PC-3 (cell line): ENCODE data around the gene DRC1. TPM values are rescaled to one million over a fixed set of nuclear protein-coding genes. Genes with fewer than 3 reads are reported as not detected.

Source experiments
- ATAC-seq: fragments of 200-7000 bp; cut with Tn5 transposase; 2 replicates; pipeline ENCODE4 v1.9.1; 2020; ENCODE audit warnings: mild to moderate bottlenecking, moderate library complexity
- BruUV-seq: library from RNA; stranded (reverse); fragments of 400-500 nt; replicated peaks from 2 replicates; lab custom pipeline; 2021; lab: Mats Ljungman, UMichigan
- CTCF ChIA-PET: fragments of 300-600 bp; sonication (Branson Sonifier 250); formaldehyde crosslinking; loops from one replicate; lab custom pipeline; 2022; ENCODE audit warnings: antibody characterized with exemption; lab: Charles Lee
- POLR2A ChIA-PET: fragments of 300-600 bp; sonication (Branson Sonifier 250); formaldehyde crosslinking; loops from one replicate; lab custom pipeline; 2022; ENCODE audit warnings: antibody characterized with exemption; ENCODE audit not compliant: unreplicated experiment; lab: Charles Lee
- DNase-seq: peaks from one replicate; pipeline ENCODE4 v3.0.0-alpha.2; 2015
- H2AFZ ChIP-seq: fragments of 300-600 bp; sonication (generic); 2 replicates; pipeline ENCODE4 v1.6.0; 2016; ENCODE audit warnings: antibody characterized with exemption, low read length
- H3F3A ChIP-seq: fragments of 300-600 bp; sonication (generic); one replicate; pipeline ENCODE4 v1.6.0; 2017; ENCODE audit warnings: antibody characterized with exemption, low read length, control low read depth, mild to moderate bottlenecking; ENCODE audit not compliant: unreplicated experiment
- H3K27ac ChIP-seq: fragments of 300-600 bp; sonication (generic); 2 replicates; pipeline ENCODE4 v1.5.1; 2016; ENCODE audit warnings: mild to moderate bottlenecking, low read length
- H3K27me3 ChIP-seq: fragments of 300-600 bp; sonication (generic); 2 replicates; pipeline ENCODE4 v1.6.1; 2016; ENCODE audit warnings: low read length, mixed read lengths
- H3K36me3 ChIP-seq: fragments of 300-600 bp; sonication (generic); 2 replicates; pipeline ENCODE4 v1.6.1; 2016; ENCODE audit warnings: low read depth, mixed run types, low read length, mixed read lengths
- H3K4me1 ChIP-seq: fragments of 300-600 bp; sonication (generic); 2 replicates; pipeline ENCODE4 v1.5.1; 2016; ENCODE audit warnings: low read length; ENCODE audit not compliant: insufficient read depth
- H3K4me2 ChIP-seq: fragments of 300-600 bp; sonication (generic); 2 replicates; pipeline ENCODE4 v1.6.0; 2016; ENCODE audit warnings: low read length
- H3K4me3 ChIP-seq: fragments of 300-600 bp; sonication (generic); 2 replicates; pipeline ENCODE4 v1.5.1; 2016; ENCODE audit warnings: mild to moderate bottlenecking, low read length, mixed read lengths
- H3K79me2 ChIP-seq: fragments of 300-600 bp; sonication (generic); 2 replicates; pipeline ENCODE4 v1.6.1; 2017; ENCODE audit warnings: low read length, mixed read lengths
- H3K9ac ChIP-seq: fragments of 300-600 bp; sonication (generic); 2 replicates; pipeline ENCODE4 v1.6.0; 2016; ENCODE audit warnings: mild to moderate bottlenecking, low read length
- H3K9me2 ChIP-seq: fragments of 300-600 bp; sonication (generic); replicated peaks from 2 replicates; pipeline ENCODE4 v1.6.1; 2016; ENCODE audit warnings: mixed run types, low read length, mixed read lengths
- H3K9me3 ChIP-seq: fragments of 300-600 bp; sonication (generic); 2 replicates; pipeline ENCODE4 v1.6.1; 2016; ENCODE audit warnings: low read length, mixed read lengths
- H4K20me1 ChIP-seq: fragments of 300-600 bp; sonication (generic); 2 replicates; pipeline ENCODE4 v1.6.1; 2016; ENCODE audit warnings: low read length, mixed read lengths
- EZH2 ChIP-seq: fragments of 300-600 bp; sonication (generic); IDR thresholded peaks from one replicate; pipeline ENCODE4 v1.6.1; 2017; ENCODE audit warnings: antibody characterized with exemption, mild to moderate bottlenecking, low read length; ENCODE audit not compliant: unreplicated experiment
- EZH2phosphoT487 ChIP-seq: fragments of 300-600 bp; sonication (generic); IDR thresholded peaks from 2 replicates; pipeline ENCODE4 v1.6.1; 2018; ENCODE audit warnings: mild to moderate bottlenecking, antibody characterized with exemption, low read length, borderline replicate concordance
- intact Hi-C: fragments of 100-400 bp; cut with micrococcal nuclease; formaldehyde crosslinking; loops from 2 replicates; pipeline ENCODE4 v1.9.0; 2023
- total RNA-seq: library from RNA; depleted of rRNA; stranded (reverse); fragments of >200 nt; gene quantifications from 2 replicates; pipeline ENCODE4 v1.2.3, GENCODE V29; 2014
- TF ChIP-seq, protein P1 (sequence below): fragments of 300-600 bp; sonication (generic); conservative IDR thresholded peaks from 2 replicates; pipeline ENCODE4 v1.5.1; 2017; ENCODE audit warnings: antibody characterized with exemption, low read depth, mild to moderate bottlenecking, low read length

DRC1 gene
- total RNA-seq, 1 experiment from 2014 or later = not detected

DNA sequence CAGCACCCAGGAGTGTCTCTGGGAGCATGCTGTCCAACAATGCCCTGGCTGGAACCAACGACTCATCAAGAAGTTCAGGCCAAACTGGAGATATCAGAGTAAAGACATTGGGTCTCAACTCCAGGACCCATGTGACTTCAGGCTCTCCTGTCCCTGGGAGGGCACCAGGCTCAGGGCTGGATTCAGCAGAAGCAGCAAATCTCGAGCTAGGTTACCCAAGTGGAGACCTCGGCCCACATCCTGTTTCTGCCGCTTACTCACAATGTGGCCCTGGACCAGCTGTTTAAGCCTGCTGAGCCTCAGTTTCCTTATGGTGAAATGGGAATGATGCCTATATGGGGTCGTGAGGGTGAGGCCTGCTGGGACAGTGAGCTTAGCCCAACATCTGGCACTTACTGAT lies 85.5 kb downstream of the DRC1 start:
- H3K27me3 ChIP-seq = peaks cover 3% of the 10 kb centered on the region; the same call in 1 of the 2 replicates
- no peaks in the 10 kb centered on the region for H3K79me2 ChIP-seq
- ATAC-seq (no peak), DNase-seq (no peak)
- TF ChIP-seq, protein P1, sequence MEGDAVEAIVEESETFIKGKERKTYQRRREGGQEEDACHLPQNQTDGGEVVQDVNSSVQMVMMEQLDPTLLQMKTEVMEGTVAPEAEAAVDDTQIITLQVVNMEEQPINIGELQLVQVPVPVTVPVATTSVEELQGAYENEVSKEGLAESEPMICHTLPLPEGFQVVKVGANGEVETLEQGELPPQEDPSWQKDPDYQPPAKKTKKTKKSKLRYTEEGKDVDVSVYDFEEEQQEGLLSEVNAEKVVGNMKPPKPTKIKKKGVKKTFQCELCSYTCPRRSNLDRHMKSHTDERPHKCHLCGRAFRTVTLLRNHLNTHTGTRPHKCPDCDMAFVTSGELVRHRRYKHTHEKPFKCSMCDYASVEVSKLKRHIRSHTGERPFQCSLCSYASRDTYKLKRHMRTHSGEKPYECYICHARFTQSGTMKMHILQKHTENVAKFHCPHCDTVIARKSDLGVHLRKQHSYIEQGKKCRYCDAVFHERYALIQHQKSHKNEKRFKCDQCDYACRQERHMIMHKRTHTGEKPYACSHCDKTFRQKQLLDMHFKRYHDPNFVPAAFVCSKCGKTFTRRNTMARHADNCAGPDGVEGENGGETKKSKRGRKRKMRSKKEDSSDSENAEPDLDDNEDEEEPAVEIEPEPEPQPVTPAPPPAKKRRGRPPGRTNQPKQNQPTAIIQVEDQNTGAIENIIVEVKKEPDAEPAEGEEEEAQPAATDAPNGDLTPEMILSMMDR = no peak
- TF ChIP-seq EZH2 = no peak
- H3K9me2 ChIP-seq = no peaks in the 10 kb centered on the region
- no TSS peak for BruUV-seq
- no peak overlapping the region for H3K9ac ChIP-seq
- H3K4me3 ChIP-seq = no peak overlapping the region
- no peaks in the 10 kb centered on the region for H3K9me3 ChIP-seq
- intact Hi-C loops = no loop called here
- H3K36me3 ChIP-seq = no peaks in the 10 kb centered on the region
- H3K4me1 ChIP-seq = no peaks in the 10 kb centered on the region
- CTCF ChIA-PET = no interaction called here
- H3K27ac ChIP-seq = no peak overlapping the region
- POLR2A ChIA-PET = no interaction called here
- no peaks in the 10 kb centered on the region for H3F3A ChIP-seq
- H2AFZ ChIP-seq = no peak overlapping the region
- no peaks in the 10 kb centered on the region for H4K20me1 ChIP-seq
- no peak overlapping the region for H3K4me2 ChIP-seq

DNA sequence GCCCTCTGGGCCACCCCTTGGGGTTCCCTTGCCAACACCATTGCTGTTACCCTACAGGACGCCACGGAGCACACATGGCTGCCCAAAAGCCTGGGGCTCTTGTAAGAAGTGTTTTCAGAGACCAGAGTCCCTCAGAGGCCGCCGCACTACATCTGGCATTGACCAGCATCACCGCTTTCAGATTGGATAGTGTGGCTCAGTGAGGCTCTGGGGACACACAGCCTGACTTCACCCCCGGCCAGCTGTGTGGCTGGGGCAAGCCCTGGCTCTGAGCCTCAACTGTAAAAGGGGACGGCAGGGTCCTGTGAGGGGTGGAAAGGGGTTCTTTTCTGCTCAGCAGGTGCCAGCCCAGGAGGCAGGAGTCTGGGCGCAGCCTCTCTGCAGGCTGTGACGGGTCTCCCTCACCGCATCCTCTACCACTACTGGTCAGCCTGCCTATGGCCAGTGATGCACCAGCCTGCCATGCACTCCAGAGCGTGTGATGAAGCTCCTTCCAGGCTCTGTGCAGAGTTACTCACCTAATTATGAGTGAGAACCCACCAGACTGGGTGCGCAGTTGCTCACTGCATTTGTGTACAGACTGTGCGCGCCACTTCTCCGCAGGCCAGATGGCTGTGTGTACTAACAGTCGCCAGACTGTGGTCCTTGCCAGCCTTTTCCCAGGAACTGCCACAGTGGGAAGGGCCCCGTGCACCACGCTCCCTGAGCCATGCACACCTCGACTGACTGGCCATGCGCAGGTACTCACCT lies 86.9 kb downstream of the DRC1 start:
- no peak overlapping the region for H3K4me3 ChIP-seq
- no peak overlapping the region for H3K27ac ChIP-seq
- intact Hi-C loops = no loop called here
- no peaks in the 10 kb centered on the region for H3K36me3 ChIP-seq
- BruUV-seq = no TSS peak
- ChIA-PET POLR2A (no interaction called here), CTCF (no interaction called here)
- no peaks in the 10 kb centered on the region for H4K20me1 ChIP-seq
- no peak overlapping the region for H3K4me2 ChIP-seq
- DNase-seq = no peak
- TF ChIP-seq EZH2phosphoT487 (no peak), EZH2 (no peak)
- TF ChIP-seq, protein P1 = no peak
- H3K27me3 ChIP-seq = peaks cover 3% of the 10 kb centered on the region; the same call in 1 of the 2 replicates
- no peaks in the 10 kb centered on the region for H3K79me2 ChIP-seq
- H3F3A ChIP-seq = no peaks in the 10 kb centered on the region
- H3K9ac ChIP-seq = no peak overlapping the region
- no peaks in the 10 kb centered on the region for H3K9me3 ChIP-seq
- H3K9me2 ChIP-seq = no peaks in the 10 kb centered on the region
- ATAC-seq = no peak
- H3K4me1 ChIP-seq = no peaks in the 10 kb centered on the region
- no peak overlapping the region for H2AFZ ChIP-seq

DNA sequence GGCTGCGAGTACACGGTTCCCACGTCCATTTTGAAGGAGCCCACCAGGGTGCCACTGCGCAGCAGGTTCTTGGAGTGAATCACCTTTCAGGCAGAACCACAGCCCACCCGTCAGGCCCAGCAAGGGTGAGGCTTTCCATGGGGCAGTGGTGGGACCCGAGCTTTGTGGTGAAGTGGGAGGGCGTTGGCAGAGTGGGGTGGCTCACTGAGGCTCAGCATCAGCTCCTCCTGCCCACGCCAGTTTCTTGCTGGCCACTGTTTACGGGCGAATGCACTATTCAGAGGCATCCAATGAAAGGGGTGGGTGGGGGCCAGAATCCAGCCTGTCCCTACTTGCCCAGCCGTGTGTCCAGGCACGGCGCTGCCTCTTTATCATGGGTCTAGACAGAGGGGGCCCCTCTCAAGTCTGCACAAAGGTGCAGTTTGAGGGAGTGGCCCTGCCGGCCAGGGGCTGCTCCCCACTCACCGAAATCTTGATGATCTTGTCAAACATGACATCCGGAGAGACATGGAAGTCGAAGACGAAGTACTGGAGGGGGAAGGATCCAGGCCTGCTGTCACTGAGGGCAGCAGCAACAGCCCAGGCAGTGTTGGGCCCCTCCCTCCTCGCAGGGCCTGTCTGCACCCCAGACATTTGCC lies 87.6 kb downstream of the DRC1 start:
- Histone ChIP-seq H3K4me2 (no peak overlapping the region), H4K20me1 (no peaks in the 10 kb centered on the region), H3K27me3 (peaks cover 3% of the 10 kb centered on the region; the same call in 1 of the 2 replicates), H3K36me3 (no peaks in the 10 kb centered on the region), H3K79me2 (no peaks in the 10 kb centered on the region), H3K27ac (no peak overlapping the region), H3K9me3 (no peaks in the 10 kb centered on the region), H3K4me1 (no peaks in the 10 kb centered on the region), H2AFZ (no peak overlapping the region), H3K4me3 (no peak overlapping the region), H3K9ac (no peak overlapping the region), H3K9me2 (no peaks in the 10 kb centered on the region), H3F3A (no peaks in the 10 kb centered on the region)
- ATAC-seq = no peak
- ChIA-PET POLR2A (no interaction called here), CTCF (no interaction called here)
- BruUV-seq = no TSS peak
- intact Hi-C loops = no loop called here
- TF ChIP-seq, protein P1 = no peak
- TF ChIP-seq EZH2 = no peak
- no peak for TF ChIP-seq EZH2phosphoT487
- DNase-seq = no peak
